ENCODE measurements around the gene LEKR1. TPM values are rescaled to one million over a fixed set of nuclear protein-coding genes. Genes with fewer than 3 reads are reported as not detected.

LEKR1 gene
- total RNA-seq, 1 donor from 2014 or later: 5.8 TPM

- no peak for DNase-seq
These were observed 261.8 kb downstream of the LEKR1 start for GRCh38 chr3:157087780-157088600.

DNA sequence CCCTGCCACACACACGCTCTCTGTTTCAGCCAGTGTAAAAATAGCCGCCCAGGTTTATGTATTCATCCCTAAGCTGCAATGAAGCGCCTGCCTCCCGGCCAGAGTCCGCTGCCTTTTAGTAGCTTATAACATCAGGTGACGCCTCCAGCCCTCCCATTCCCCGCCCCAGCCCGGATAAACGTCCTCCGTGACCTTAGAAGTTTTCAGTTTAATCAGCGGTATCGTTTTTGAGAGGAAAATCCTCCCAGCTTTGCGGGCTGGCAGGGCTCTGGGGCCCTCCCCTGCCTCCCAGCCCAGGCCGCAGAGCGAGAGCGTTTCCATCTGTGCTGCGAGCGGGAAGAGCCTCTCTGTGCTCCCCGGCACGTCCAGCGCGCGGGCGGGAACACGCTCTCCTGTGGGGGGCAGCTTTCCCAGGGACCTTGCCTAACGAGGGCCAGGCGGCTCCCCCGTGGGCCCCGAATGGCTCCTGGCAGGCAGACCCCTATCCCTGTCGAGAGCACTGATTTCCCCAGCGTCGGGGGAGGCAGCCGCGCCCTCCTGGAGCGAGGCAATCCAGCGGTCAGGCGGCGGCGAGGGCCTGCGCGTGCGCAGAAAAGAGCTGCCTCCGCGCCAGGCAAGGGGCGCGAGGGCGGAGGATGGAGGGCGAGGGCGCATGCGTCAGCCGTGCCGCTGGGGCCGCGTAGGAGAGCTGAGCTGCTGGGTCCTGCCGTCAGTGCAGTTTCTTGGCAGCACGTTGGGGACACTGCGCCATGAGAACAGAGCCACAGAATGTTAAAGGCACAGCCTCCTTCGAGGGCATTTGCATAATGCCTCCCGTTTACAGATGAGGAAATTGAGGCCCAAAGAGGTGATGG lies 262.7 kb downstream of the LEKR1 start:
- Histone ChIP-seq H3K27ac (peak overlapping the region; percentile 100), H3K36me3 (no peaks in the 10 kb centered on the region), H3K4me3 (peak overlapping the region; percentile 73), H3K4me1 (peaks cover 46% of the 10 kb centered on the region), H3K27me3 (ENCODE audit: low read depth) (no peaks in the 10 kb centered on the region), H3K9me3 (no peaks in the 10 kb centered on the region)
- DNase-seq: peak; percentile 96
- intact Hi-C loops (cut with DNase I): loop anchor here (10.0 kb wide), 1 partner anchor 46 kb away; no protein-coding TSS in a partner anchor
- ATAC-seq: peak; percentile 95 to 97
- peak; percentile 19 for TF ChIP-seq CTCF (IDR thresholded peaks at IDR 0.05)

More at GRCh38 chr3:157087780-157088600, 261.8 kb downstream of the LEKR1 start:
- intact Hi-C loops (cut with DNase I): loop anchor here (10.0 kb wide), 1 partner anchor 47 kb away; no protein-coding TSS in a partner anchor
- Histone ChIP-seq H3K27me3 (ENCODE audit: low read depth) (no peaks in the 10 kb centered on the region), H3K4me1 (peaks cover 46% of the 10 kb centered on the region), H3K4me3 (peak overlapping the region; percentile 73), H3K27ac (peak overlapping the region; percentile 100), H3K36me3 (no peaks in the 10 kb centered on the region), H3K9me3 (no peaks in the 10 kb centered on the region)
- no peak for TF ChIP-seq CTCF (IDR thresholded peaks at IDR 0.05)
- no peak for ATAC-seq

- DNase-seq: peak; percentile 52
- Histone ChIP-seq H3K9me3 (no peaks in the 10 kb centered on the region), H3K36me3 (no peaks in the 10 kb centered on the region), H3K4me3 (peak overlapping the region; percentile 73), H3K27me3 (ENCODE audit: low read depth) (no peaks in the 10 kb centered on the region), H3K4me1 (peaks cover 46% of the 10 kb centered on the region), H3K27ac (peak overlapping the region; percentile 100)
- intact Hi-C loops (cut with DNase I): loop anchor here (10.0 kb wide), 1 partner anchor 45 kb away; no protein-coding TSS in a partner anchor
- TF ChIP-seq CTCF (IDR thresholded peaks at IDR 0.05): no peak
- peak; percentile 82 to 86 for ATAC-seq
These were observed 263.5 kb downstream of the LEKR1 start for GRCh38 chr3:157089455-157090221.

- ATAC-seq (no peak), DNase-seq (no peak)
- Histone ChIP-seq H3K27ac (peak overlapping the region; percentile 100), H3K36me3 (no peaks in the 10 kb centered on the region), H3K4me3 (no peak overlapping the region), H3K27me3 (ENCODE audit: low read depth) (no peaks in the 10 kb centered on the region), H3K9me3 (no peaks in the 10 kb centered on the region), H3K4me1 (peaks cover 46% of the 10 kb centered on the region)
- intact Hi-C loops (cut with DNase I): no loop called here
- TF ChIP-seq CTCF (IDR thresholded peaks at IDR 0.05): no peak
These were observed 265.1 kb downstream of the LEKR1 start for GRCh38 chr3:157091083-157091833.

Measured in lower lobe of right lung (tissue), 2 donors.